Activated CD4-positive, alpha-beta T cell treated with anti-CD3 and anti-CD28 coated beads, Interleukin-2, amount 50 U/mL, for 1 hour (primary cell): ENCODE measurements around the gene FXYD4.

Source experiments
- DNase-seq: peaks from one replicate; pipeline ENCODE4 v3.0.0-alpha.2; 2020

The FXYD4 gene

GRCh38 chr10:43347997-43348396 lies 23.4 kb upstream of the FXYD4 start:
- no peak for DNase-seq

- peak; percentile 83 for DNase-seq
Observed at GRCh38 chr10:43348511-43349312, 22.7 kb upstream of the FXYD4 start.

- no peak for DNase-seq
Observed at GRCh38 chr10:43350156-43350555, 21.3 kb upstream of the FXYD4 start.

- no peak for DNase-seq
Observed at GRCh38 chr10:43350686-43351085, 20.8 kb upstream of the FXYD4 start.

GRCh38 chr10:43351301-43351700 lies 20.1 kb upstream of the FXYD4 start:
- no peak for DNase-seq

GRCh38 chr10:43352951-43353350 lies 18.5 kb upstream of the FXYD4 start:
- no peak for DNase-seq

- DNase-seq, result no peak
Observed at GRCh38 chr10:43353495-43354329, 17.7 kb upstream of the FXYD4 start.

- DNase-seq, result no peak
Observed at GRCh38 chr10:43354330-43354635, 17.2 kb upstream of the FXYD4 start.

GRCh38 chr10:43354879-43355380 lies 16.5 kb upstream of the FXYD4 start:
- no peak for DNase-seq

GRCh38 chr10:43355749-43356371 lies 15.6 kb upstream of the FXYD4 start:
- DNase-seq, result no peak

GRCh38 chr10:43360086-43360485 lies 11.3 kb upstream of the FXYD4 start:
- DNase-seq, result no peak

GRCh38 chr10:43361547-43362190 lies 9.8 kb upstream of the FXYD4 start:
- DNase-seq, result no peak

- DNase-seq, result peak; percentile 99
Observed at GRCh38 chr10:43362191-43362839, 9.1 kb upstream of the FXYD4 start.

GRCh38 chr10:43365001-43365400 lies 6.4 kb upstream of the FXYD4 start:
- DNase-seq, result no peak

- no peak for DNase-seq
Observed at GRCh38 chr10:43369921-43370320, 1.5 kb upstream of the FXYD4 start.

- DNase-seq, result no peak
Observed at GRCh38 chr10:43370671-43371215, 693 bp upstream of the FXYD4 start.

- DNase-seq, result no peak
Observed at GRCh38 chr10:43372765-43373361, 1.4 kb downstream of the FXYD4 start.

- DNase-seq, result no peak
Observed at GRCh38 chr10:43373461-43373860, 2.0 kb downstream of the FXYD4 start.

GRCh38 chr10:43374194-43374593 lies 2.8 kb downstream of the FXYD4 start:
- DNase-seq, result no peak

- DNase-seq, result no peak
Observed at GRCh38 chr10:43375401-43376020, 4.1 kb downstream of the FXYD4 start.

- no peak for DNase-seq
Observed at GRCh38 chr10:43376046-43376635, 4.7 kb downstream of the FXYD4 start.
